ENCODE results near the gene OAS2. TPM values are rescaled to one million over a fixed set of nuclear protein-coding genes. Genes with fewer than 3 reads are reported as not detected.

Gene OAS2
- total RNA-seq, 1 donor from 2014 or later, result 0.36 TPM

GRCh38 chr12:112961074-112961473 lies 17.2 kb upstream of the OAS2 start:
- peaks cover 18% of the 10 kb centered on the region for H3K36me3 Mint-ChIP-seq
- H3K4me1 Mint-ChIP-seq, result no peaks in the 10 kb centered on the region
- H3K9me3 Mint-ChIP-seq, result peaks cover 28% of the 10 kb centered on the region
- H3K27me3 Mint-ChIP-seq (ENCODE audit: low read depth), result peaks cover 16% of the 10 kb centered on the region
- TF ChIP-seq CTCF (IDR thresholded peaks at IDR 0.05; ENCODE audit: unreplicated experiment), result no peak
- DNase-seq (ENCODE audit: low spot score in 2 of 2, unreplicated experiment in 2 of 2), result no peak
- H3K4me3 Mint-ChIP-seq, result no peak overlapping the region
- no peak overlapping the region for H3K27ac Mint-ChIP-seq

GRCh38 chr12:112961536-112961935 lies 16.8 kb upstream of the OAS2 start:
- no peaks in the 10 kb centered on the region for H3K4me1 Mint-ChIP-seq
- DNase-seq (ENCODE audit: low spot score in 2 of 2, unreplicated experiment in 2 of 2), result no peak
- peaks cover 17% of the 10 kb centered on the region for H3K27me3 Mint-ChIP-seq (ENCODE audit: low read depth)

GRCh38 chr12:112962561-112962960 lies 15.8 kb upstream of the OAS2 start:
- Mint-ChIP-seq H3K27ac (no peak overlapping the region), H3K9me3 (peaks cover 19% of the 10 kb centered on the region), H3K4me1 (no peaks in the 10 kb centered on the region), H3K4me3 (no peak overlapping the region), H3K27me3 (ENCODE audit: low read depth) (peaks cover 14% of the 10 kb centered on the region), H3K36me3 (peaks cover 18% of the 10 kb centered on the region)
- no peak for TF ChIP-seq CTCF (IDR thresholded peaks at IDR 0.05; ENCODE audit: unreplicated experiment)
- DNase-seq (ENCODE audit: low spot score in 2 of 2, unreplicated experiment in 2 of 2), result no peak

More at GRCh38 chr12:112961536-112961935, 16.8 kb upstream of the OAS2 start:
- Mint-ChIP-seq H3K4me3 (no peak overlapping the region), H3K9me3 (peaks cover 24% of the 10 kb centered on the region), H3K27ac (no peak overlapping the region), H3K36me3 (peaks cover 18% of the 10 kb centered on the region)
- no peak for TF ChIP-seq CTCF (IDR thresholded peaks at IDR 0.05; ENCODE audit: unreplicated experiment)

GRCh38 chr12:112963227-112963861 lies 15.0 kb upstream of the OAS2 start:
- H3K27me3 Mint-ChIP-seq (ENCODE audit: low read depth), result peaks cover 16% of the 10 kb centered on the region
- TF ChIP-seq CTCF (IDR thresholded peaks at IDR 0.05; ENCODE audit: unreplicated experiment), result no peak
- no peaks in the 10 kb centered on the region for H3K4me1 Mint-ChIP-seq
- peaks cover 13% of the 10 kb centered on the region for H3K9me3 Mint-ChIP-seq
- DNase-seq (ENCODE audit: low spot score in 2 of 2, unreplicated experiment in 2 of 2), result no peak
- H3K36me3 Mint-ChIP-seq, result peaks cover 14% of the 10 kb centered on the region
- H3K27ac Mint-ChIP-seq, result no peak overlapping the region
- no peak overlapping the region for H3K4me3 Mint-ChIP-seq

GRCh38 chr12:112964067-112964670 lies 14.2 kb upstream of the OAS2 start:
- H3K4me3 Mint-ChIP-seq, result no peak overlapping the region

More at GRCh38 chr12:112964067-112964670, 14.2 kb upstream of the OAS2 start:
- Mint-ChIP-seq H3K36me3 (peaks cover 14% of the 10 kb centered on the region), H3K27ac (no peak overlapping the region), H3K4me1 (no peaks in the 10 kb centered on the region), H3K9me3 (peaks cover 13% of the 10 kb centered on the region), H3K27me3 (ENCODE audit: low read depth) (peaks cover 16% of the 10 kb centered on the region)
- TF ChIP-seq CTCF (IDR thresholded peaks at IDR 0.05; ENCODE audit: unreplicated experiment), result no peak
- DNase-seq (ENCODE audit: low spot score in 2 of 2, unreplicated experiment in 2 of 2), result no peak
